ENCODE data around the gene SOX1. TPM values are rescaled to one million over a fixed set of nuclear protein-coding genes. Genes with fewer than 3 reads are reported as not detected.
A peak's percentile ranks its signal among the peaks of the same experiment; 100 is the strongest.

SOX1 gene
- total RNA-seq, 6 experiments from 2014 or later = not detected

- Histone ChIP-seq H3K4me3 (no peak overlapping the region), H3K27me3 (peaks cover 0 to 8% of the 10 kb centered on the region in 2 donors), H3K36me3 (no peaks in the 10 kb centered on the region), H3K27ac (no peak overlapping the region), H3K9me3 (no peaks in the 10 kb centered on the region), H3K4me1 (no peaks in the 10 kb centered on the region)
- no peak for DNase-seq
- no peak for ATAC-seq
- no peak for TF ChIP-seq POLR2A (IDR thresholded peaks at IDR 0.05)
- no peak for TF ChIP-seq CTCF (IDR thresholded peaks at IDR 0.05)
- 69% methylated on average over 7 of the region's 10 CpGs for WGBS (ENCODE audit: insufficient coverage, low coverage, low lambda C conversion rate, missing lambda C conversion rate)
- intact Hi-C loops (cut with DNase I) = no loop called here
Measured at GRCh38 chr13:112097770-112098169, 30.8 kb downstream of the SOX1 start.

GRCh38 chr13:112098699-112099098 is 31.8 kb downstream of the SOX1 start:
- ATAC-seq (no peak), DNase-seq (no peak)
- TF ChIP-seq POLR2A (IDR thresholded peaks at IDR 0.05) (no peak), CTCF (IDR thresholded peaks at IDR 0.05) (no peak)
- intact Hi-C loops (cut with DNase I) = no loop called here
- H3K27me3 ChIP-seq = peaks cover 0 to 8% of the 10 kb centered on the region in 2 donors
- no peak overlapping the region for H3K27ac ChIP-seq
- no peaks in the 10 kb centered on the region for H3K4me1 ChIP-seq
- no peaks in the 10 kb centered on the region for H3K9me3 ChIP-seq
- no peaks in the 10 kb centered on the region for H3K36me3 ChIP-seq
- no peak overlapping the region for H3K4me3 ChIP-seq
- WGBS (ENCODE audit: insufficient coverage, low coverage, low lambda C conversion rate, missing lambda C conversion rate) = 48% methylated on average over 7 of the region's 9 CpGs

GRCh38 chr13:112101360-112101930 is 34.5 kb downstream of the SOX1 start:
- ATAC-seq (no peak), DNase-seq (no peak)
- peaks cover 3 to 34% of the 10 kb centered on the region in 2 donors for H3K27me3 ChIP-seq
- no peak overlapping the region for H3K4me3 ChIP-seq
- H3K4me1 ChIP-seq = peaks cover 0 to 10% (median 0%) of the 10 kb centered on the region in 4 donors
- TF ChIP-seq POLR2A (IDR thresholded peaks at IDR 0.05) = no peak
- no peak for TF ChIP-seq CTCF (IDR thresholded peaks at IDR 0.05)
- WGBS (ENCODE audit: insufficient coverage, low coverage, low lambda C conversion rate, missing lambda C conversion rate) = 40% methylated on average over 11 of the region's 11 CpGs
- intact Hi-C loops (cut with DNase I) = no loop called here
- H3K36me3 ChIP-seq = no peaks in the 10 kb centered on the region
- no peak overlapping the region for H3K27ac ChIP-seq
- no peaks in the 10 kb centered on the region for H3K9me3 ChIP-seq

GRCh38 chr13:112102243-112102642 is 35.3 kb downstream of the SOX1 start:
- Histone ChIP-seq H3K4me1 (peaks cover 0 to 10% (median 0%) of the 10 kb centered on the region in 4 donors), H3K27ac (no peak overlapping the region), H3K27me3 (peaks cover 3 to 38% of the 10 kb centered on the region in 2 donors), H3K4me3 (no peak overlapping the region), H3K9me3 (no peaks in the 10 kb centered on the region), H3K36me3 (no peaks in the 10 kb centered on the region)
- TF ChIP-seq CTCF (IDR thresholded peaks at IDR 0.05) (peak; percentile 38 to 52 (median 43)), POLR2A (IDR thresholded peaks at IDR 0.05) (no peak)
- intact Hi-C loops (cut with DNase I) = no loop called here
- WGBS (ENCODE audit: insufficient coverage, low coverage, low lambda C conversion rate, missing lambda C conversion rate) = 15% methylated on average over 7 of the region's 7 CpGs
- DNase-seq = no peak
- peak; percentile 73 to 88 (median 78) for ATAC-seq
